NCI-H1092 (cell line): ENCODE data around the gene CCDC182.

Experiments used
- DNase-seq: peaks from one replicate; lab custom pipeline; 2025; lab: John Stamatoyannopoulos, UW

The CCDC182 gene

GRCh38 chr17:57726838-57727237 is 18.3 kb downstream of the CCDC182 start:
- no peak for DNase-seq

DNA sequence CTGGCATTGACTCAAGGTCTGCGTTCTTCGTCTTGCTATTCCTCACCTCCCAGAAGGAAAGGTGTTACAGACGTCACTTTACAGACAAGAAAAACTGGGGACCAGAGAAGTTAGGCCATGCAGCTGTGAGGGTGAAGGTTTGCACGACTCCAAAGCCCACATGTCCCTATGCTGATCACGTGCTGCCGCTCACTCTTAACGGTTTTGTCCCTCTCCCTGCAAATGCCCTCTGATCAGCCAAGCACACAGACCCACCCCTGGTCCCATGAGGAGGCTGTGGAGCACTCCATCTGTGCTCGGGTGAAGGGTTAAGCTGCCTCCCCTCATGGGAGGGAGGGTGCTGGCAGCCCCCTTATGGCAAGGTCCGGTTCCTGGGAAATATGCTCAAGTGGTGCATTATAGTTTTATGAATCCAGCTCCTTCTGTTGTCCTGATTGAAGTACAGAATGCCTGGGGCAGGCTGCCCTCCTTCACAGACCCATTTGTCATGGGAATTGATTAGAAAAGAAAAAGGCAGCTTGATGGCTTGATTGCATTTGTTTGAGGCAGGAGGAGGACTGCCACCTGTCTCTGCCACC is 18.8 kb downstream of the CCDC182 start:
- no peak for DNase-seq

DNA sequence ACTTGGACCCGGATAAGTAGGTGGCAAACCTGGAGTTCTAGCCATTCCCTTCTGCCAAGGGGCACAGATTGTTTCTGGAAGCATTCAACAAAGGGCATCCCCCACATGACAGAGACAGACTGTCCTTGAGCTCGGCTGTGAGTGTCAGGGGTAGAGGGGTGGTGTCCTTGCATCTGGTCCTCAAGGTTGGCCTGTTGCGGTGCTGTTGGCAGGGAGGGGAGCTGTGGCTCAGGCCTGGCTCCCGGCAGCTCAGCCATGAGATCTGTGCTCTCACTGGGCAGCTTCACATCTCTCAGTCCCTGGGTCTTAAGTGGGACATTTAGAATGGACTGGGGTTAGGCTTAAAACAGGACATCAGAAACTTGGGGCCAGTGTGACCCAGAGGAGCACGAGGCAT is 20.4 kb downstream of the CCDC182 start:
- no peak for DNase-seq

DNA sequence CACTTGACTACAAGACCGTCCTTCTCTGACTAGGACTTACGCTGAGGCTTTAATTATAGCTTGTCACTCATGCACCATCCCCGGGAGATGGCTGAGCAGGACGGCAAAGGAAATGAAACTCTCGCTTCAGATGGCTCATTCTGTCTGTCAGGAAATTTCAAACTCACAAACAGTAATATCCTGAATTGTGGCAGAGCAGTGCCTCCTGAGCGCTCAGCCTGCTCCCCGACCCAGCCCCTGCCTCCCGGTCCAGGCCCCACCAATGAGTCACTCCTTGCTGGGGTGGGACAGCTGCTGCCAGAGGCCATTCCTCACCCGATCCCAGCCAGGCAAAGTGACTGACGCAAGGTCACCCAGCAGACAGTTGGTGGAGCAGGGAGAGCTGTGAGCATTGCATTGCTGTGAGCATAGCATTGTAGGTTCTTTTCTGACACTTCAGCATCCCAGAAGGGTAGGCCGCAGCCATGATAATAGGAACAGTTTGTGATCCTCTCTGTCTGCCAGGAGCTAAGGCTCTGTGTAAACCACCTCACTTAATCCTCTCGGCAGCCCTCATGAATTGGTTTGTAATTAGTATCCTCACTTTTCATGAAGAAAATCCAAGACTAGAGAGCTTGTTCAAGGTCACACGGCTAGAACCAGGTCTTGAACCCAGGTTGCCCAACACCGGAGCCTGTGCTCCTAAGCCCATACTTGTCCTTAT is 20.9 kb downstream of the CCDC182 start:
- DNase-seq = no peak

GRCh38 chr17:57723427-57724025 is 21.6 kb downstream of the CCDC182 start:
- DNase-seq = no peak

- DNase-seq = no peak
These were observed 22.4 kb downstream of the CCDC182 start for GRCh38 chr17:57722704-57723043.

DNA sequence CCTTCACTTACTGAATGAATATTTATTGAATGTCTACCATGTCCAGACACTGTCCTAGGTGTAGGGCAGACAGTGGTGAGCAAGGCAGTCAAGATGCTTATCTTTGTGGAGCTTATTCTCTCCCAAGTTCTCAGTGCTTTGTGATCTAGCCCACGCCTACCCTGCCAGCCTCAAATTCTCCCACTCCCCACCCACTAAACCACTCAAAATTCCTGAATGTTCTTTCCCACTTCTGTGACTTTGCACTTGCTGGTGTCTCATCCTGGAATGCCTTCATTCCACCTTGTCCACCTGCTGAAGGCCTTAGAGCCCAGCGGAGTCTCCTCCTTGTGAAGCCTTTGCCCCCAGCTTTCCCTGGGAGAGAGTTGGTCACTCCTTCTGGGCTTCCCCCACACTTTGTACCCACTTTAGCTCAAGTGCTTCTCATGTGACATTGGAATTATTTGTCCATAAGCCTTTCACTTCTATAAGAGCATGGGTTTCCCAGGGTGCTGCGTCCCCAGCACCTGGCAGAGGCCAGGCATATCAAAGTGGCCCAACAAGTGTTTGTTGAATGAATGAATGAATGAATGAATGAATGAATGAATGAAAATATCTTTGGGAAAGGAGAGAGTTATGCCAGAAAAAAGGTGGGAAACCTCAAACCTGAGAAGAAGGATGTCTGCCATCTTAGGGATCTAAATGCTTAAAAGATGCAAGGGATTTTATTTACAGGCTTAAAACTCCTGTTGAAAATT is 23.0 kb downstream of the CCDC182 start:
- DNase-seq = no peak

DNA sequence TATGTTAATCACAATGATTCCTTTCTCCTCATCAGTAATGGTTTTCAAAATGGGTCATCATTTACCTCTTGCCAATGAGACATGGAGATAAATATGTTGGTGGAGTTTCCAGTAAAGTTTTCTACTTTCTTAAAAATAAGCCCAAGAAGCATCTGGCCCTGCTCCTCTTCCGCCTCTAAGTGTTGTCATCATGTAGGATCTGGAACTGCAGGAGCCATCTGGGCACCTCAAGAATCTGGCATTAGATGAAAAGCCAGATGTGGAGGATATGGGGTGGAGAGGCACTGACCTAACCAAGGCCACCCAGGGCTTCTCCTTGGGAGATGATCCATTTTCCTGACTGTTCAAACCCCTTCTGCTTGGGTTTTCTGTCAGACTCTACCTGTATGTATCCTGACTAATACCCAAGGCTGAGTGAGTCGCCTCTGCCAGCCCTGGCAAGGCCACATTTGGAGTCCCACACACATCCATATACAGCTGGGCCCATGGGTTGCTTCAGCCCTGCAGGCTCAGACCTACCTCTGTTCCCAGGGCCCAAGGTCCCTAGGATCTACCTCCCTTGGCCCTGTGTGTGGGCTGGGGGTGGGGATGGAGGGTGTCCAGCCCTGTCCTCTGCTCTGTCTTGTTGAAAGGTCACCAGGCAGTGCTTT is 24.6 kb downstream of the CCDC182 start:
- DNase-seq = no peak

DNA sequence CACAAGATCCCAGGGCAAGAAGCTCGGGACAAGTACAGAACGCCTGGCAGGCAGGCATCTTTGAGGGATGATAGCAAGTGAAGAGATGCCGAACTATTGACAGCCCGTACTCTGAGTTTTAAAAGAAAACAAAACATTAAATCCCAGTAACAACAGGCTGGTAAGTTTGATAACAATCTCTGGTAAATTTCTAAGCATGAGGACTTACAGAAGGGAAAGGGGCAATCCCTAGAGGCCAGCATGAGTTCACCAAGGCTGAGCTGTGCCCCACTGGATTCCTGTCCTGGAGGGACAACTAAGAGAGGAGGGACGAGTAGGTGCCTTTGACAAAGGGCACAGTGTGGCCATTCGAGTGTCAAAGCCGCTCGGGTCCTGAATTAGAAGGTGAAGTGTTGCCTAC is 26.2 kb downstream of the CCDC182 start:
- no peak for DNase-seq

- no peak for DNase-seq
These were observed 29.1 kb downstream of the CCDC182 start for GRCh38 chr17:57715981-57716380.

DNA sequence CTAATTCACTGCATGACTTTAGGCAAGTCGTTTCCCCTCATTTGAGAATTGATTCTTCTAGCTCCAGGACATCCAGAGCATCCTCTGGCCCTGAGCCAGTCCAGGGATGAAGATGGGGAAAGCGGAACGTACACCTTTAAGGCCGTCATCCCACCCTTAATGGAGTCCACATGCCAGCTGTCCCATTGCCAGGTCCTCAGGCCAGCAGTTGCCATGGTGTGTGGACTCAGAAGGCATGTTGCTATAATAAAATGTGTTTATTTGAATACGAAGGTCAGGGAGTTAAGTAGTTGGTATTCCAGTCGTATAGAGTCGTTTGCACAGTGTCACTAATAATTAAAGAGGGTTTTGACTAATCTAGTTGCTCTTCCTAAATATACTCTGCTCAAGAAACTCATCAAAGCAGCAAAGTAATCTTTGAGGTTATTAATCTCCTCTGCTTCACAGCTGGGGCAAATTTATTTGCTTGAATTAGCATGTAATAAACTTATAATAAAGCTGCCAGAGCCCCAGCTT is 30.4 kb downstream of the CCDC182 start:
- peak; percentile 52 for DNase-seq

- no peak for DNase-seq
These were observed 32.0 kb downstream of the CCDC182 start for GRCh38 chr17:57713140-57713539.

DNA sequence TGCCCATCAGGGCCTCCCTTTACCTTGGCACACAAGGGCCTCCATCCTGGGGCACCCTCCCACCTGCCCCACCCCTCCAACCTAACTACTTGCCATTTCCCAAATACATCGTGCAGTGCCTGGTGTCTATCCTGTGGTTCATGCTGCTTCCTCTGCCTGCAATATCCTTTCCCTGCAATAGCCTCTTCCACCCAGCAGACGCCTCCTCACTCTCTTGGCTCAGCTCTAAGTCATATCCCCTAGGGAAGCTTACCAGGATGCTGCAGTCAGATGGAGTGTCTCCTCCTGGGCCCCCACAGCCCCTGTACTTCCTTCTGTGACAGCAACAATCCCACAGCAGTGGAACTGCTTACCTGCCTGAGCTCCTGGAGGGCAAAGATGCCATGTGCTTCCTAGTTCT is 36.7 kb downstream of the CCDC182 start:
- DNase-seq = no peak

GRCh38 chr17:57707892-57708291 is 37.2 kb downstream of the CCDC182 start:
- peak; percentile 38 for DNase-seq

GRCh38 chr17:57706761-57707160 is 38.3 kb downstream of the CCDC182 start:
- no peak for DNase-seq

DNA sequence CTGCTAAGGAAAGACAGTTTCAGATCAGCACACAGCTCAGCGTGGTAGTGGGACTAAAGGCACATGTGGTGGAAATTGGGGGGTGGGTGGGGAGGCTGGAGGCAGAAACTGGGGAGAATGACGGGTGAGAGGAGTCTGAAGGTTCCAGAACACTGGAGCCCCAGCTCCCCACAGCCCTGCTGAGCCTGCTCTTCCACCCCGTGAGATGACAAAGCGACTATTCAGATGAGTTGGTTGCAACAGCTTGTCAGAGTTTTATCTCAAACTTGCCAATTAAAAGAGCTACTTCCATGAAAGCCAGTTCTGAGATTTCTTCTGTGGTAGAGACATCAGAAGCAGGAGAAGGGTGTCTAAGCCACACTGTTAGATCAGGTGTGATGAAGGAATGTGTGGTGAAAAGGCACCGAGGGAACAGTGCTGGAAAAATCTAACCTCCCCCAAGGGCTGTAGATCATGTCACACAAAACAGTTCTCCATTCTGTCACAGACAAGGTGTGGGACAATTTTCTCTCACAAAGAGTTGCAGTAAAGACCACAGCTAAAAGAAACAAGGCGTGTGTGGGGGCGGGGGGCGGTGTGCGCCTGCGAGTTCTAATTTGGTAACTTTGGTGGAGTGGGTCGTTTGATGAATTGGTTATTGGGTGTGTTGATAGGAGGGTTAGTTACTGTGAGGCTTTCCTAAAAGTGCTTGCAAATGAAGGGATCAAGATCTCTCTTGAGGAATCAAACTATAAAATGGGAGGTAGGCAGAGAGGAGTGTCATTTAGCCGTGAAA is 39.0 kb downstream of the CCDC182 start:
- no peak for DNase-seq

DNA sequence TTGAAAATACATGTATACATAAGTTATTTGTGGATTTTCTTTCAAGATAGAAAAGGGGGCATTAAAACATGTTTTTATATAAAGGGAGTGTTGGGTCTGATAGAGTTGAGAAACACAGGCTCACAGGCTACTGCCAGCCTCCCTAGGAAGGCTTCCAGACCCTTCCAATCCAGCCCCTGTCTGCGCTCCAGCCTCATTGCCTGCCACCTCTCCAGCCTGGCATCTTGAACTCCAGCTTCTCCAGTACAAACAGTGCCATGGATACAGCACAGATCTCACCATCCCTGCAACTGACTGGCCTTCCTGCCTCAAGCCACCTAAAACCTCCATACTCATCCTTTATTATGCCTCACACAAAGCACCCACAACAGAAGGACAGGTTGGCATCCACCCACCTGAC is 40.7 kb downstream of the CCDC182 start:
- DNase-seq = no peak

- DNase-seq = no peak
These were observed 41.8 kb downstream of the CCDC182 start for GRCh38 chr17:57703273-57703672.

DNA sequence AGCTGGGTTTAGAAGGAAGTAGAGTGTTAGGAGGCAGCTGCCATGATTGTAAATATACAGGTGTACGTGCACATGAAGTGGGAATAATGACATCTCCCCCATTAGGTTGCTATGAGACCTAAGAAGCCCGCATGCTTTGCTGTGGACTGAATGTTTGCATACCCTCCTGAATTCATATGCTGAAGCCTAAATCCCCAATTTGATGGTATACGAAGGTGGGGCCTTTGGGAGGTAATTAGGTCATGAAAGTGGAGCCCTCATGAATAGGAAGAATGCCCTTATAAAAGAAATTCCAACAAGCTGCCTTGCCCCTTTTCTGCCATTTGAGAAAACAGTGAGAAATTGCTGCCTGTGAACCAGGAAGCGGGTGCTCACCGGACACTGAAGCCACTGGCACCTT is 44.0 kb downstream of the CCDC182 start:
- DNase-seq = peak; percentile 38

- no peak for DNase-seq
These were observed 45.3 kb downstream of the CCDC182 start for GRCh38 chr17:57699751-57700219.
